ENCODE results near the gene ANGPTL8. TPM values are rescaled to one million over a fixed set of nuclear protein-coding genes. Genes with fewer than 3 reads are reported as not detected.

The ANGPTL8 gene
- total and polyA plus RNA-seq, 2 donors (not counting 3 experiments of a cell fraction or from before 2014, with no cell fraction given): not detected

GRCh38 chr19:11251217-11251616, 11.8 kb downstream of the ANGPTL8 start:
- H4K20me1 ChIP-seq (replicated peaks; ENCODE audit: control insufficient read depth, extremely low read depth, insufficient read depth, low read length): no peaks in the 10 kb centered on the region
- no peak for TF ChIP-seq MYC (IDR thresholded peaks at IDR 0.05; ENCODE audit: low read depth, low read length)
- no peak for TF ChIP-seq GATA2 (IDR thresholded peaks at IDR 0.05; ENCODE audit: insufficient read depth, insufficient read length, low read depth, low read length)
- TF ChIP-seq, protein P1, sequence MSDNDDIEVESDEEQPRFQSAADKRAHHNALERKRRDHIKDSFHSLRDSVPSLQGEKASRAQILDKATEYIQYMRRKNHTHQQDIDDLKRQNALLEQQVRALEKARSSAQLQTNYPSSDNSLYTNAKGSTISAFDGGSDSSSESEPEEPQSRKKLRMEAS (IDR thresholded peaks at IDR 0.05; ENCODE audit: insufficient read depth, insufficient read length): no peak
- TF ChIP-seq, protein P2, sequence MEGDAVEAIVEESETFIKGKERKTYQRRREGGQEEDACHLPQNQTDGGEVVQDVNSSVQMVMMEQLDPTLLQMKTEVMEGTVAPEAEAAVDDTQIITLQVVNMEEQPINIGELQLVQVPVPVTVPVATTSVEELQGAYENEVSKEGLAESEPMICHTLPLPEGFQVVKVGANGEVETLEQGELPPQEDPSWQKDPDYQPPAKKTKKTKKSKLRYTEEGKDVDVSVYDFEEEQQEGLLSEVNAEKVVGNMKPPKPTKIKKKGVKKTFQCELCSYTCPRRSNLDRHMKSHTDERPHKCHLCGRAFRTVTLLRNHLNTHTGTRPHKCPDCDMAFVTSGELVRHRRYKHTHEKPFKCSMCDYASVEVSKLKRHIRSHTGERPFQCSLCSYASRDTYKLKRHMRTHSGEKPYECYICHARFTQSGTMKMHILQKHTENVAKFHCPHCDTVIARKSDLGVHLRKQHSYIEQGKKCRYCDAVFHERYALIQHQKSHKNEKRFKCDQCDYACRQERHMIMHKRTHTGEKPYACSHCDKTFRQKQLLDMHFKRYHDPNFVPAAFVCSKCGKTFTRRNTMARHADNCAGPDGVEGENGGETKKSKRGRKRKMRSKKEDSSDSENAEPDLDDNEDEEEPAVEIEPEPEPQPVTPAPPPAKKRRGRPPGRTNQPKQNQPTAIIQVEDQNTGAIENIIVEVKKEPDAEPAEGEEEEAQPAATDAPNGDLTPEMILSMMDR (IDR thresholded peaks at IDR 0.05; ENCODE audit: extremely low read depth in 1 of 2, insufficient read depth in 1 of 2, low read depth in 1 of 2, low read length in 2 of 2): no peak
- TF ChIP-seq POLR2AphosphoS5 (IDR thresholded peaks at IDR 0.05; ENCODE audit: insufficient read depth, low read depth, low read length): no peak
- no peak for TF ChIP-seq POLR2A (IDR thresholded peaks at IDR 0.05; ENCODE audit: low read depth, low read length)
- no peak for TF ChIP-seq JUN (IDR thresholded peaks at IDR 0.05; ENCODE audit: borderline replicate concordance, insufficient read depth, insufficient read length, low read depth)
- no peak for TF ChIP-seq EZH2 (IDR thresholded peaks at IDR 0.05; ENCODE audit: borderline replicate concordance, low read depth, low read length, severe bottlenecking)
- TF ChIP-seq FOS (IDR thresholded peaks at IDR 0.05; ENCODE audit: borderline replicate concordance, insufficient read depth, low read length): no peak
- dilution Hi-C loops (cut with MboI; ENCODE audit: extremely low pct_ligation_motif_present, low sequenced_read_pairs): no loop called here
- no peaks in the 10 kb centered on the region for H3K9me3 ChIP-seq (replicated peaks; ENCODE audit: control insufficient read depth, insufficient read depth, low read length)
- DNase-seq (ENCODE audit: low read depth, low spot score) (no peak), FAIRE-seq (no peak)
- no peak overlapping the region for H2AFZ ChIP-seq (ENCODE audit: low read depth, low read length)
- ChIA-PET POLR2A (no interaction called here), CTCF (interaction anchor here (1.8 kb wide), 2 partner anchors 8 to 35 kb away, joined by 5 to 7 read pairs; no protein-coding TSS in a partner anchor)
- H3K4me3 ChIP-seq (replicated peaks in 1 of 3; ENCODE audit: insufficient read depth in 1 of 3, low read depth in 1 of 3, low read length in 3 of 3): no peak overlapping the region
- no peak overlapping the region for H3K4me2 ChIP-seq (ENCODE audit: insufficient read depth, low read length)
- H3K36me3 ChIP-seq (ENCODE audit: control insufficient read depth in 2 of 2, extremely low read depth in 1 of 2, insufficient read depth in 2 of 2, low read length in 2 of 2): peaks cover 13 to 34% of the 10 kb centered on the region in 2 experiments
- H3K79me2 ChIP-seq (ENCODE audit: control insufficient read depth, insufficient read depth, low read length): peaks cover 20% of the 10 kb centered on the region
- H3K9me1 ChIP-seq (replicated peaks; ENCODE audit: control insufficient read depth, extremely low read depth, insufficient read depth, low read length): no peaks in the 10 kb centered on the region
- no TSS peak for BruUV-seq (replicated peaks)
- H3K4me1 ChIP-seq (ENCODE audit: control insufficient read depth, extremely low read depth, insufficient read depth, low read length): peaks cover 30% of the 10 kb centered on the region
- intact Hi-C loops (cut with micrococcal nuclease): no loop called here
- H3K9ac ChIP-seq (replicated peaks; ENCODE audit: extremely low read depth, insufficient read depth, low read length): no peak overlapping the region
- no peak overlapping the region for H3K27ac ChIP-seq (ENCODE audit: insufficient read depth, low read depth, low read length)
- no peaks in the 10 kb centered on the region for H3K27me3 ChIP-seq (ENCODE audit: control insufficient read depth in 2 of 2, insufficient read depth in 2 of 2, low read length in 2 of 2)
